ENCODE measurements around the gene C1orf210. TPM values are rescaled to one million over a fixed set of nuclear protein-coding genes. Genes with fewer than 3 reads are reported as not detected.
A peak's percentile ranks its signal among the peaks of the same experiment; 100 is the strongest.

C1orf210 gene
- total and polyA plus RNA-seq, 2 of the 13 experiments (the other 11 are each of a cell fraction or from before 2014, with no cell fraction given), result 0.49 to 5.1 TPM

DNA sequence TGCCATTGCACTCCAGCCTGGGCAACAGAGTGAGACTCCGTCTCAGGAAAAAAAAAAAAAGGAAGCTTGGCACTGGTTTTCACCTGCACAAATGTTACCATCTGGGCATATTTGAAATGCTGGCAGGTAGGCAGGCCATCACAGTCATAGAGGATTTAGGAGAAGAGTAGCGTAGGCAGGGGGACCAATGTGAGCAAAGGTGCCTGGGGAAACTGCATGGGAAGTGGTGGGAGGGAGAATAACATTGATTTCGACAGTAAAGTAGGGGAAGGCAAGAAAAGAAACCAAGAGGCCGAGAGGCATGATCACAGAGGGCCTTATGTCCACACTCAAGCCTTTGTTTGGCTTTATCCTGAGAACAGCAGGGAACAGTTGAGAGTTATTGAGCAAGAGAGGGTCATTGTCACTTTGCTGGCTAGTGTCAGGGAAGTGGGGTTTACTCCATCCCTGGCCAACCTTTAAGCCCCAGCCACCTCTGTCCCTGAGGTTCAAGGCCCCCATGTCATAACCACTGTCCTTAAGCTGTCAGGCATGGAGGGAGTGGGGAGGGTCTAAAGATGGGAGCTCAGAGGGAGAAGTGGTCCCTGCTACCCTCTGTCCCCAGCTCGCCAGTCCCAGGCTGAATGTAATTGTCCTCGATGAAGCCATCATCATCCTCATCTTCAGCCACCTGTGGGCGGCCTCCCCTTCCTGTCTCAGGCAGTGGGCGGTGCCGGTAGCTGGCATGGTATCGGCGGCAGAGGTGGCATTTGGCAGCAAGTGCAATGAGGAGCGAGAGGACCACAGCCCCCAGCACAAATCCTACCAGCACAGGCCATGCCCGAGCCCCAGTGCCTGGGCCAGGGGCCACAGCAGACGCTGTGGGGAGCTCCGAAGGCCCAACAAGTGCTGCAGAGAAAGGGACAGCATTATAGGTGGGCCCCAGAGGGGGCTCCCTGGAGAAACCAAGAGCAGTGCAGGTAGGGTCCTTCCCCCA, 2.9 kb downstream of the C1orf210 start (continued):
- TF ChIP-seq, protein P1, sequence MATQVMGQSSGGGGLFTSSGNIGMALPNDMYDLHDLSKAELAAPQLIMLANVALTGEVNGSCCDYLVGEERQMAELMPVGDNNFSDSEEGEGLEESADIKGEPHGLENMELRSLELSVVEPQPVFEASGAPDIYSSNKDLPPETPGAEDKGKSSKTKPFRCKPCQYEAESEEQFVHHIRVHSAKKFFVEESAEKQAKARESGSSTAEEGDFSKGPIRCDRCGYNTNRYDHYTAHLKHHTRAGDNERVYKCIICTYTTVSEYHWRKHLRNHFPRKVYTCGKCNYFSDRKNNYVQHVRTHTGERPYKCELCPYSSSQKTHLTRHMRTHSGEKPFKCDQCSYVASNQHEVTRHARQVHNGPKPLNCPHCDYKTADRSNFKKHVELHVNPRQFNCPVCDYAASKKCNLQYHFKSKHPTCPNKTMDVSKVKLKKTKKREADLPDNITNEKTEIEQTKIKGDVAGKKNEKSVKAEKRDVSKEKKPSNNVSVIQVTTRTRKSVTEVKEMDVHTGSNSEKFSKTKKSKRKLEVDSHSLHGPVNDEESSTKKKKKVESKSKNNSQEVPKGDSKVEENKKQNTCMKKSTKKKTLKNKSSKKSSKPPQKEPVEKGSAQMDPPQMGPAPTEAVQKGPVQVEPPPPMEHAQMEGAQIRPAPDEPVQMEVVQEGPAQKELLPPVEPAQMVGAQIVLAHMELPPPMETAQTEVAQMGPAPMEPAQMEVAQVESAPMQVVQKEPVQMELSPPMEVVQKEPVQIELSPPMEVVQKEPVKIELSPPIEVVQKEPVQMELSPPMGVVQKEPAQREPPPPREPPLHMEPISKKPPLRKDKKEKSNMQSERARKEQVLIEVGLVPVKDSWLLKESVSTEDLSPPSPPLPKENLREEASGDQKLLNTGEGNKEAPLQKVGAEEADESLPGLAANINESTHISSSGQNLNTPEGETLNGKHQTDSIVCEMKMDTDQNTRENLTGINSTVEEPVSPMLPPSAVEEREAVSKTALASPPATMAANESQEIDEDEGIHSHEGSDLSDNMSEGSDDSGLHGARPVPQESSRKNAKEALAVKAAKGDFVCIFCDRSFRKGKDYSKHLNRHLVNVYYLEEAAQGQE (IDR thresholded peaks at IDR 0.05; ENCODE audit: borderline replicate concordance in 1 of 2, low read depth in 1 of 2, low read length in 2 of 2), result no peak
- TF ChIP-seq, protein P2, sequence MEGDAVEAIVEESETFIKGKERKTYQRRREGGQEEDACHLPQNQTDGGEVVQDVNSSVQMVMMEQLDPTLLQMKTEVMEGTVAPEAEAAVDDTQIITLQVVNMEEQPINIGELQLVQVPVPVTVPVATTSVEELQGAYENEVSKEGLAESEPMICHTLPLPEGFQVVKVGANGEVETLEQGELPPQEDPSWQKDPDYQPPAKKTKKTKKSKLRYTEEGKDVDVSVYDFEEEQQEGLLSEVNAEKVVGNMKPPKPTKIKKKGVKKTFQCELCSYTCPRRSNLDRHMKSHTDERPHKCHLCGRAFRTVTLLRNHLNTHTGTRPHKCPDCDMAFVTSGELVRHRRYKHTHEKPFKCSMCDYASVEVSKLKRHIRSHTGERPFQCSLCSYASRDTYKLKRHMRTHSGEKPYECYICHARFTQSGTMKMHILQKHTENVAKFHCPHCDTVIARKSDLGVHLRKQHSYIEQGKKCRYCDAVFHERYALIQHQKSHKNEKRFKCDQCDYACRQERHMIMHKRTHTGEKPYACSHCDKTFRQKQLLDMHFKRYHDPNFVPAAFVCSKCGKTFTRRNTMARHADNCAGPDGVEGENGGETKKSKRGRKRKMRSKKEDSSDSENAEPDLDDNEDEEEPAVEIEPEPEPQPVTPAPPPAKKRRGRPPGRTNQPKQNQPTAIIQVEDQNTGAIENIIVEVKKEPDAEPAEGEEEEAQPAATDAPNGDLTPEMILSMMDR (CRISPR knock-in tag; IDR thresholded peaks at IDR 0.05), result 0 out of 2 replicates have a peak, but pooled peaks have one; percentile 7
- TF ChIP-seq, protein P3, sequence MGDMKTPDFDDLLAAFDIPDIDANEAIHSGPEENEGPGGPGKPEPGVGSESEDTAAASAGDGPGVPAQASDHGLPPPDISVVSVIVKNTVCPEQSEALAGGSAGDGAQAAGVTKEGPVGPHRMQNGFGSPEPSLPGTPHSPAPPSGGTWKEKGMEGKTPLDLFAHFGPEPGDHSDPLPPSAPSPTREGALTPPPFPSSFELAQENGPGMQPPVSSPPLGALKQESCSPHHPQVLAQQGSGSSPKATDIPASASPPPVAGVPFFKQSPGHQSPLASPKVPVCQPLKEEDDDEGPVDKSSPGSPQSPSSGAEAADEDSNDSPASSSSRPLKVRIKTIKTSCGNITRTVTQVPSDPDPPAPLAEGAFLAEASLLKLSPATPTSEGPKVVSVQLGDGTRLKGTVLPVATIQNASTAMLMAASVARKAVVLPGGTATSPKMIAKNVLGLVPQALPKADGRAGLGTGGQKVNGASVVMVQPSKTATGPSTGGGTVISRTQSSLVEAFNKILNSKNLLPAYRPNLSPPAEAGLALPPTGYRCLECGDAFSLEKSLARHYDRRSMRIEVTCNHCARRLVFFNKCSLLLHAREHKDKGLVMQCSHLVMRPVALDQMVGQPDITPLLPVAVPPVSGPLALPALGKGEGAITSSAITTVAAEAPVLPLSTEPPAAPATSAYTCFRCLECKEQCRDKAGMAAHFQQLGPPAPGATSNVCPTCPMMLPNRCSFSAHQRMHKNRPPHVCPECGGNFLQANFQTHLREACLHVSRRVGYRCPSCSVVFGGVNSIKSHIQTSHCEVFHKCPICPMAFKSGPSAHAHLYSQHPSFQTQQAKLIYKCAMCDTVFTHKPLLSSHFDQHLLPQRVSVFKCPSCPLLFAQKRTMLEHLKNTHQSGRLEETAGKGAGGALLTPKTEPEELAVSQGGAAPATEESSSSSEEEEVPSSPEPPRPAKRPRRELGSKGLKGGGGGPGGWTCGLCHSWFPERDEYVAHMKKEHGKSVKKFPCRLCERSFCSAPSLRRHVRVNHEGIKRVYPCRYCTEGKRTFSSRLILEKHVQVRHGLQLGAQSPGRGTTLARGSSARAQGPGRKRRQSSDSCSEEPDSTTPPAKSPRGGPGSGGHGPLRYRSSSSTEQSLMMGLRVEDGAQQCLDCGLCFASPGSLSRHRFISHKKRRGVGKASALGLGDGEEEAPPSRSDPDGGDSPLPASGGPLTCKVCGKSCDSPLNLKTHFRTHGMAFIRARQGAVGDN (CRISPR knock-in tag; IDR thresholded peaks at IDR 0.05), result peak; percentile 52
- no peak for TF ChIP-seq KAT7 (CRISPR knock-in tag; IDR thresholded peaks at IDR 0.05; ENCODE audit: borderline replicate concordance)
- TF ChIP-seq ZNF570 (CRISPR knock-in tag; IDR thresholded peaks at IDR 0.05; ENCODE audit: borderline replicate concordance), result no peak
- TF ChIP-seq, protein P4, sequence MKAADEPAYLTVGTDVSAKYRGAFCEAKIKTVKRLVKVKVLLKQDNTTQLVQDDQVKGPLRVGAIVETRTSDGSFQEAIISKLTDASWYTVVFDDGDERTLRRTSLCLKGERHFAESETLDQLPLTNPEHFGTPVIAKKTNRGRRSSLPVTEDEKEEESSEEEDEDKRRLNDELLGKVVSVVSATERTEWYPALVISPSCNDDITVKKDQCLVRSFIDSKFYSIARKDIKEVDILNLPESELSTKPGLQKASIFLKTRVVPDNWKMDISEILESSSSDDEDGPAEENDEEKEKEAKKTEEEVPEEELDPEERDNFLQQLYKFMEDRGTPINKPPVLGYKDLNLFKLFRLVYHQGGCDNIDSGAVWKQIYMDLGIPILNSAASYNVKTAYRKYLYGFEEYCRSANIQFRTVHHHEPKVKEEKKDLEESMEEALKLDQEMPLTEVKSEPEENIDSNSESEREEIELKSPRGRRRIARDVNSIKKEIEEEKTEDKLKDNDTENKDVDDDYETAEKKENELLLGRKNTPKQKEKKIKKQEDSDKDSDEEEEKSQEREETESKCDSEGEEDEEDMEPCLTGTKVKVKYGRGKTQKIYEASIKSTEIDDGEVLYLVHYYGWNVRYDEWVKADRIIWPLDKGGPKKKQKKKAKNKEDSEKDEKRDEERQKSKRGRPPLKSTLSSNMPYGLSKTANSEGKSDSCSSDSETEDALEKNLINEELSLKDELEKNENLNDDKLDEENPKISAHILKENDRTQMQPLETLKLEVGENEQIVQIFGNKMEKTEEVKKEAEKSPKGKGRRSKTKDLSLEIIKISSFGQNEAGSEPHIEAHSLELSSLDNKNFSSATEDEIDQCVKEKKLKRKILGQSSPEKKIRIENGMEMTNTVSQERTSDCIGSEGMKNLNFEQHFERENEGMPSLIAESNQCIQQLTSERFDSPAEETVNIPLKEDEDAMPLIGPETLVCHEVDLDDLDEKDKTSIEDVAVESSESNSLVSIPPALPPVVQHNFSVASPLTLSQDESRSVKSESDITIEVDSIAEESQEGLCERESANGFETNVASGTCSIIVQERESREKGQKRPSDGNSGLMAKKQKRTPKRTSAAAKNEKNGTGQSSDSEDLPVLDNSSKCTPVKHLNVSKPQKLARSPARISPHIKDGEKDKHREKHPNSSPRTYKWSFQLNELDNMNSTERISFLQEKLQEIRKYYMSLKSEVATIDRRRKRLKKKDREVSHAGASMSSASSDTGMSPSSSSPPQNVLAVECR (CRISPR knock-in tag; IDR thresholded peaks at IDR 0.05; ENCODE audit: borderline replicate concordance), result peak; percentile 46; the same call in 1 of the 2 replicates
- TF ChIP-seq ZBTB1 (CRISPR knock-in tag; IDR thresholded peaks at IDR 0.05; ENCODE audit: borderline replicate concordance), result no peak
- 0 out of 2 replicates have a peak, but pooled peaks have one; percentile 41 for TF ChIP-seq KAT8 (CRISPR knock-in tag; IDR thresholded peaks at IDR 0.05)
- peak; percentile 60; the same call in 1 of the 2 replicates for TF ChIP-seq KDM5B (CRISPR knock-in tag; IDR thresholded peaks at IDR 0.05; ENCODE audit: borderline replicate concordance)
- TF ChIP-seq ATM (IDR thresholded peaks at IDR 0.05; ENCODE audit: borderline replicate concordance), result no peak
- TF ChIP-seq SALL1 (CRISPR knock-in tag; IDR thresholded peaks at IDR 0.05), result peak; percentile 87
- TF ChIP-seq DR1 (CRISPR knock-in tag; IDR thresholded peaks at IDR 0.05), result no peak
